ENCODE data around the gene ANO4.
"Not testable (repeated sequence)": the region's sequence is repeated elsewhere in the genome, so short reads cannot be mapped to it uniquely, and the experiment has no call there.

Gene ANO4

DNA sequence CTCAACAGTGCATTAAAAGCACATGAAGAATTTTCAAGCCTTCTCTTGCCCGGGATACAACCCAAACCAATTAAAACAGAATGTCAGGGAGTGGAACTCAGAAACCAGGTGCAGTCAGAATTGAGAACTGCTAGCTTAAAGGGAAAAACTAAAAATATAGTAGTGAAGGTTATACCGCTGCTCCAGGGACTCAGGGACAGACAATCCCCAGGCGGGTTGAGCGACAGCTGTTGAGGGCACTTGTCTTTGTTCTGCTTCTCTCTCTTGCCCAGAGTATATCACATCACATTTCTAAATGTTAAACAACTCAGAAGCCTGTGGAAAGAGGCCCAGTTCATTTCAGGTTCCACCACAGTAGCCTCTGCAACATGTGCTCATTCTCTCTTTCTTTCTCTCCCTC, 322.3 kb downstream of the ANO4 start:
- TF ChIP-seq, protein P1, sequence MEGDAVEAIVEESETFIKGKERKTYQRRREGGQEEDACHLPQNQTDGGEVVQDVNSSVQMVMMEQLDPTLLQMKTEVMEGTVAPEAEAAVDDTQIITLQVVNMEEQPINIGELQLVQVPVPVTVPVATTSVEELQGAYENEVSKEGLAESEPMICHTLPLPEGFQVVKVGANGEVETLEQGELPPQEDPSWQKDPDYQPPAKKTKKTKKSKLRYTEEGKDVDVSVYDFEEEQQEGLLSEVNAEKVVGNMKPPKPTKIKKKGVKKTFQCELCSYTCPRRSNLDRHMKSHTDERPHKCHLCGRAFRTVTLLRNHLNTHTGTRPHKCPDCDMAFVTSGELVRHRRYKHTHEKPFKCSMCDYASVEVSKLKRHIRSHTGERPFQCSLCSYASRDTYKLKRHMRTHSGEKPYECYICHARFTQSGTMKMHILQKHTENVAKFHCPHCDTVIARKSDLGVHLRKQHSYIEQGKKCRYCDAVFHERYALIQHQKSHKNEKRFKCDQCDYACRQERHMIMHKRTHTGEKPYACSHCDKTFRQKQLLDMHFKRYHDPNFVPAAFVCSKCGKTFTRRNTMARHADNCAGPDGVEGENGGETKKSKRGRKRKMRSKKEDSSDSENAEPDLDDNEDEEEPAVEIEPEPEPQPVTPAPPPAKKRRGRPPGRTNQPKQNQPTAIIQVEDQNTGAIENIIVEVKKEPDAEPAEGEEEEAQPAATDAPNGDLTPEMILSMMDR (IDR thresholded peaks at IDR 0.05; ENCODE audit: low read depth, low read length): no peak
- H3K4me3 ChIP-seq (ENCODE audit: low read depth, low read length): no peak overlapping the region
- DNase-seq (ENCODE audit: low read depth, low spot score): no peak
- in situ Hi-C loops (cut with HindIII; ENCODE audit: low sequenced_read_pairs): no loop called here

DNA sequence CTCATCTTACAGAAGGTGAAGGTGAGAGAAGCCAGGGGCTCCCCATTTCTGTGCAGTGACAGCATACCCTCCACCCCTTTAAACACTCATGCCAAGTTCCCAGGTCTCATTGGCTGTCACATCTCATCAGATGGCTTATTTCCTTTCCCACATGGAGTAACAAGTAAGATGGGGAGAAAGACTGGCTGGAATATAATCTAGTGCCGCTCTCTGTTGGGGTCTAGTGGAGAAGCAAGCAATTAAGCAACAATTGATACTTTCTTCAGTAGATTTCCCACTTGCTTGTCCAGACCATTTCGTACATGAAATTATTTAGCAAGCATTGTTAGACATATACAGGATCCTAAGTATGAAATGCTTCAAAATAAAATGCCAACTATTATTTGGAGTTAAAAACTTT, 323.3 kb downstream of the ANO4 start:
- DNase-seq (ENCODE audit: low read depth, low spot score): no peak
- TF ChIP-seq, protein P1 (IDR thresholded peaks at IDR 0.05; ENCODE audit: low read depth, low read length): no peak
- in situ Hi-C loops (cut with HindIII; ENCODE audit: low sequenced_read_pairs): no loop called here
- H3K4me3 ChIP-seq (ENCODE audit: low read depth, low read length): no peak overlapping the region

DNA sequence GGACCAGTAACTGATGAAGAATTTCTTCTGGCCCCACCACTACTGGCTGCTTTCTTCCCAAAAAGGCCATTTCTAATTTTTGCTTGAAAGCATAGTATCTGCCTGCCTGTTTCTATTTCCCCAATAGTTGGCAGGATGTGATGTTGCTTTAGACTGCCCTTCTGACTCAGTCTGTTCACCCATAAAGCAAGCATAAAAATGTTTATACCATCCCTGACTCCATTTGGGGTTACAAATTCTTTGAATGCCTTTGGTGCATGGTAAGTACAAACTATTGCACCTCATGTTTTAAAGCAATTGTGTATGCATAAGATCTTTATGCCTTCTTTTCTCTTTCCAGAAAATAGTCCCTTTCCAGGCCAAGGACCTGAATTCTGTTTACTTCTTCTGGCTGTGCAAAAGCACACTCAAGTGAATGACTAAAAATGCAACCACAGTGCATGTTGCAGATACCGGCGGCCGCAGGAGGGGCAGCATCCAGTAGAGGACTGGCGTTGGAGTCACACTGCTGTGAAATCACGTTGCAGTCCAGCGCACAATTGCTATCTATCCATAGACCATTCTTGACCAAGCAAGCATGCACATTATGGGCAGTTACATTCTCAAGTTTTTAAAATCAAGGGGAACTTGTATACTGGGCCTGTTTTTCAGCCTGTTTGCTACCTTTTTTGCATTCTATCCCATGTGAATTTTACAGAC, 333.1 kb downstream of the ANO4 start:
- H3K4me3 ChIP-seq (ENCODE audit: low read depth, low read length): no peak overlapping the region
- TF ChIP-seq, protein P1 (IDR thresholded peaks at IDR 0.05; ENCODE audit: low read depth, low read length): no peak
- in situ Hi-C loops (cut with HindIII; ENCODE audit: low sequenced_read_pairs): no loop called here
- DNase-seq (ENCODE audit: low read depth, low spot score): peak; percentile 56

DNA sequence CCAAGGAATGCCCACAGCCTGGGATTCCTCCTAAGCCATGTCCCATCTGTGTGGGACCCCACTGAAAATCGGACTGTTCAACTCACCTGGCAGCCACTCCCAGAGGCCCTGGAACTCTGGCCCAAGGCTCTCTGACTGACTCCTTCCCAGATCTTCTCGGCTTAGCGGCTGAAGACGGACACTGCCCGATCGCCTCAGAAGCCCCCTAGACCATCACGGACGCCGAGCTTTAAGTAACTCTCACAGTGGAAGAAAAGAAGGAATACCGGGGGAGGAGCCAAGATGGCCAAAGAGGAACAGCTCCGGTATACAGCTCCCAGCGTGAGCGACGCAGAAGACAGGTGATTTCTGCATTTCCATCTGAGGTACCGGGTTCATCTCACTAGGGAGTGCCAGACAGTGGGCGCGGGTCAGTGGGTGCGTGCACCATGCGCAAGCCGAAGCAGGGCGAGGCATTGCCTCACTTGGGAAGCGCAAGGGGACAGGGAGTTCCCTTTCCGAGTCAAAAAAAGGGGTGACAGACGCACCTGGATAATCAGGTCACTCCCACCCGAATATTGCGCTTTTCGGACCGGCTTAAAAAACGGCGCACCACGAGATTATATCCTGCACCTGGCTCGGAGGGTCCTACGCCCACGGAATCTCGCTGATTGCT, 351.3 kb downstream of the ANO4 start:
- H3K4me3 ChIP-seq (ENCODE audit: low read depth, low read length); in situ Hi-C loops (cut with HindIII; ENCODE audit: low sequenced_read_pairs); DNase-seq (ENCODE audit: low read depth, low spot score): not testable (repeated sequence)

DNA sequence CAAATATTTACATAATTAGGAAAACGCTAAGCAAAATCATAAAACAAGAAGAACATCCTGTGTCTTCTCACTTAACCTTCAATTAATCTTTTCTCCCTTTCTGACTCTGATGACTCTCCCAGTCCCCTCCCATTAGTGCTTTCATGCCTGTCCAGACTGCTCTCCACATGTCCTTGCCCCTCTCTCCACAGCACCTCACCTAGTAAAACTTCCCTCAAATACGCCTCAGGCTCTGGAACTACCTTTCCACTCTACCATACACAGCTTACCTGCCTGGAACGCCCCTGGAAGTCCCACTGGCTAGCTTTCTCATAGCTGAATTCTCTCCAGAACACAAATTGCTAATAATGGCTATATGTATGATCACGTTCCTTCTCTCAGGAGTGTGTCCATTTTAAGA, 370.7 kb downstream of the ANO4 start:
- DNase-seq (ENCODE audit: low read depth, low spot score): no peak
- in situ Hi-C loops (cut with HindIII; ENCODE audit: low sequenced_read_pairs): no loop called here
- TF ChIP-seq, protein P1 (IDR thresholded peaks at IDR 0.05; ENCODE audit: low read depth, low read length): no peak
- H3K4me3 ChIP-seq (ENCODE audit: low read depth, low read length): no peak overlapping the region

DNA sequence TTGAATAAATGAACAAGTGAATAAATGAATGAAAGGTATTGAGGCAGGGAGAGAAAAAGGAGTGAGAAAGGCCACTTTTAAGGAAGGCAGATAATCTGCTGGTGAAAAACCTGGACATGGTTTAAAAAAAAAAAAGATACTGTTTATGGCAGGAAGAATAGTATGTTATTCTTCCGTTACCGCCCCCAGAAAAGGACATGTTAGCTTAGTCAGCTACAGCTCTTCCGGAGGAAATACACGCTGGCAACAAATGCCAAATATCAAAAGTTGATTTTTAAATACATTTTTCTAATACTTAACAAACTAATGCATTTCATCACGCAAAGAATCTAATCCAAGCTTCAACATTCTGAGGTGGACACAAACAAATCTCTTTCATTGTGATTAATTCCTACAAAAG, 372.3 kb downstream of the ANO4 start:
- TF ChIP-seq, protein P1 (IDR thresholded peaks at IDR 0.05; ENCODE audit: low read depth, low read length): no peak
- in situ Hi-C loops (cut with HindIII; ENCODE audit: low sequenced_read_pairs): no loop called here
- no peak for DNase-seq (ENCODE audit: low read depth, low spot score)
- no peak overlapping the region for H3K4me3 ChIP-seq (ENCODE audit: low read depth, low read length)

DNA sequence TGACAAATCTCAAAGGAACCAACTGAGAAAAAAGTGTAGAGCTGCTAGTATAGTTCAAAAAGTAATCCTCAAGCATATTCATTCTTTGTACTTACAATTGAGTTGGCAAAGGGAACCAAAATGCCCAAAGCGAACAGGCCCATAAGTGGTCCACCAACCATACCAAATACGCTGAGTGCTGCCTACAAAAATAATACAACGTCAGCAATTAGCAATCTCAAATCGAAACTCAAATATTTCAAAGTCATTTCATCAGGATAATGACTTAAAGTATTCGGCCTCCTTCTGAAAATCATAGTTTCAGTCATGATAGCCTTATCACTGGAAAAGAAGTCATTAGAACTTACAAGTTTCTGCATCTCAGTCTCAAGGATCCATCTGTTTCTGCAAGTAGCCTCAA, 373.4 kb downstream of the ANO4 start:
- in situ Hi-C loops (cut with HindIII; ENCODE audit: low sequenced_read_pairs): no loop called here
- H3K4me3 ChIP-seq (ENCODE audit: low read depth, low read length): no peak overlapping the region

More for the DNA sequence above, 373.4 kb downstream of the ANO4 start:
- TF ChIP-seq, protein P1 (IDR thresholded peaks at IDR 0.05; ENCODE audit: low read depth, low read length): no peak
- no peak for DNase-seq (ENCODE audit: low read depth, low spot score)
